GM21390 (cell line): ENCODE data around the gene SELENOO.

Source experiments
- ATAC-seq: cut with Tn5 transposase; IDR thresholded peaks from one replicate; pipeline ENCODE4 v1.9.1; 2021; ENCODE audit not compliant: unreplicated experiment

Gene SELENOO

DNA sequence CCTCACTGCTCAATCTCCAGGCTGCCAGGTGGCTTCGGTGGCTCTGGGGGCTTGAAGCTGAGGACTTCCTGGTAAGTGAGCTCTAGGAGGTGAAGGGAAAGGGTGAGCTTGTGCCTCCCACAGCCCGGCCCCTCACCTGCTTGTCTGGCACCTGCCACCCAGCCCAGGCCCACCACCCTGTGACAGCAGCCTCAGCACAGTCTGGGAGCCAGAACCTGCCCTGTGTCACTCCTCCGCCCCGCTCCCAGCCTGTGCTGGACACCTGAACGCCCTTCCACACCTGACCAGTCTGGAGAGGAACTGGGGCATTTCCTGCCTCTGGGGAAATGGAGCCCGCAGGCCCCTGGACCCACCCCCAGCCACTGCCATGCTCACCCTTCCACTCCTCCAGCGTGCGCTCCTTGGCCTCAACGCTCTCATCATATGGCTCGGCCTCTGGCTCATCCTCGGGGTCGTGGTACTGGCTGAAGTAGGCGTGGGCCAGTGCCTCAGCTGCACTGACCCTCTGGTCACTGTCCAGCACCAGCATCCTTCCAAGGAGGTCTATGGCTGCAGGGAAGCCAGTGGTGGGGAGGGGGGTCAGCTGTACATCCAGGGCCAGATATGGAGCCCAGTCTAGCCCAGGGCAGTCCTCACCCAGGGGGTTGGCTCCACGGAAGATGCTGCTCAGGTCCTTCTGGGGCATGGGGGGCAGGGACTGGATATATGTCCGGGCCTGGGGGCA is 64.3 kb downstream of the SELENOO start:
- ATAC-seq, result no peak

DNA sequence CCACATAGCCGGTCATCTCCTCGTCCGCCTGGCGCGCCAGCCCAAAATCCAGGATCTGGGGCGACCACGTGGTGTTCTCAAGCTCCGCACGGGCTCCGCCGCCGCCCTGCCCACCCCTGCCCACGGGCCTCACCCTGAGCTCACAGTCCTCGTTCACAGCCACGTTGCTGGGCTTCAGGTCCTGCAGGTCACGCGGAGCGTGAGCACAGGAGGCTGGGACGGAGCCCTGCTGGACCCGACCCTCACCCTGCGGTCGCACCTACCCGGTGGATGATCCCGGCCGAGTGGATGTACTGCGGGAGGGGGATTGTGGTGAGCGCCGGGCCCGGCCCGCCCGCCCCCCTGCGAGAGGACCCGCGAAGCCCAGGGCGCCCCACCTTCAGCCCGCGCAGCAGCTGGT is 66.2 kb downstream of the SELENOO start:
- ATAC-seq, result no peak
